Measurements from ENCODE around the gene CNTN2. TPM values are rescaled to one million over a fixed set of nuclear protein-coding genes. Genes with fewer than 3 reads are reported as not detected.

Gene CNTN2
- total and polyA plus RNA-seq, 2 of the 4 experiments (the other 2 are of a cell fraction): not detected

DNA sequence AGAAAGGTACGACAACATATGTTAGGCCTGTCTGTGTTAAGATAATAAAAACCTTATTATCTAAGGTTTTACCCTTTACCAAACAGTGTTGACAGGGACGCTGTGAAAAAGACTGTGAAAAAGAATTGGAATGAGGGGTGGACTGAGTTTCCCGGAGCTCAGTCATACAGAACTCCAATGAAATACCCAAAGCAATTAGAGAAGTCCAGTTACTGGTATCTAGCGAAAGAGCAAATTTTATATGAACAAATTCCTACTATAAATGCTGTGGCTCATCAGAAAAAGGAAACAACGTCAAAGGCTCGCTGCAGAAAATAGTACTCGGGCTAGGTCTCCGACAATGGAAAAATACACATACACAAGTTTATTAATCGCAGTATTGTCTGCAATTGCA, 79.5 kb downstream of the CNTN2 start:
- H3K18ac ChIP-seq (ENCODE audit: low read depth, low read length): no peak overlapping the region
- ATAC-seq (ENCODE audit: low read depth) (peak; percentile 15), DNase-seq (no peak)
- H4K91ac ChIP-seq (ENCODE audit: insufficient read depth, low read depth, low read length): no peak overlapping the region
- peak overlapping the region; percentile 1; the same call in 1 of the 2 replicates for H3K27ac ChIP-seq (ENCODE audit: insufficient read depth, low read length)
- peak overlapping the region; percentile 37 for H3K4me3 ChIP-seq (ENCODE audit: insufficient read depth, low read depth, low read length)
- peaks cover 8 to 31% of the 10 kb centered on the region in 2 experiments; a peak in 3 of 4 replicates for H3K79me1 ChIP-seq (ENCODE audit: low read depth in 1 of 2, low read length in 2 of 2)
- dilution Hi-C loops (cut with HindIII; ENCODE audit: low sequenced_read_pairs, unreplicated experiment): no loop called here
- ChIA-PET POLR2A (ENCODE audit: unreplicated experiment) (no interaction called here), CTCF (interaction anchor here (0.6 to 1.8 kb wide), 6 partner anchors 18 to 784 kb away, joined by 3 to 6 read pairs (median 4); no protein-coding TSS in a partner anchor)
- H3K36me3 ChIP-seq (ENCODE audit: control insufficient read depth, insufficient read depth, low read length): no peaks in the 10 kb centered on the region
- no peaks in the 10 kb centered on the region for H3K27me3 ChIP-seq (ENCODE audit: control insufficient read depth, insufficient read depth, low read length)
- peak overlapping the region; percentile 6; the same call in 1 of the 2 replicates for H2BK120ac ChIP-seq (ENCODE audit: low read depth, low read length)
- 0 out of 2 replicates have a peak overlapping the region, but pooled peaks have one; percentile 12 for H3K4ac ChIP-seq (ENCODE audit: low read depth, low read length)
- 61% methylated on average over 2 of the region's 9 CpGs; no CpG with 5 or more reads in 1 of the 2 experiments for WGBS, 2 experiments (ENCODE audit: extremely low coverage in 2 of 2, insufficient read length in 1 of 2)
- H2BK15ac ChIP-seq (ENCODE audit: low read depth, low read length): no peak overlapping the region
- TF ChIP-seq BHLHE40 (IDR thresholded peaks at IDR 0.05; ENCODE audit: low read depth, low read length): no peak
- TF ChIP-seq, protein P1, sequence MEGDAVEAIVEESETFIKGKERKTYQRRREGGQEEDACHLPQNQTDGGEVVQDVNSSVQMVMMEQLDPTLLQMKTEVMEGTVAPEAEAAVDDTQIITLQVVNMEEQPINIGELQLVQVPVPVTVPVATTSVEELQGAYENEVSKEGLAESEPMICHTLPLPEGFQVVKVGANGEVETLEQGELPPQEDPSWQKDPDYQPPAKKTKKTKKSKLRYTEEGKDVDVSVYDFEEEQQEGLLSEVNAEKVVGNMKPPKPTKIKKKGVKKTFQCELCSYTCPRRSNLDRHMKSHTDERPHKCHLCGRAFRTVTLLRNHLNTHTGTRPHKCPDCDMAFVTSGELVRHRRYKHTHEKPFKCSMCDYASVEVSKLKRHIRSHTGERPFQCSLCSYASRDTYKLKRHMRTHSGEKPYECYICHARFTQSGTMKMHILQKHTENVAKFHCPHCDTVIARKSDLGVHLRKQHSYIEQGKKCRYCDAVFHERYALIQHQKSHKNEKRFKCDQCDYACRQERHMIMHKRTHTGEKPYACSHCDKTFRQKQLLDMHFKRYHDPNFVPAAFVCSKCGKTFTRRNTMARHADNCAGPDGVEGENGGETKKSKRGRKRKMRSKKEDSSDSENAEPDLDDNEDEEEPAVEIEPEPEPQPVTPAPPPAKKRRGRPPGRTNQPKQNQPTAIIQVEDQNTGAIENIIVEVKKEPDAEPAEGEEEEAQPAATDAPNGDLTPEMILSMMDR (conservative IDR thresholded peaks at IDR 0.05; ENCODE audit: low read depth, low read length): no peak
- no peak for TF ChIP-seq NFE2L2 (IDR thresholded peaks at IDR 0.05; ENCODE audit: low read depth, low read length)
- TF ChIP-seq, protein P2, sequence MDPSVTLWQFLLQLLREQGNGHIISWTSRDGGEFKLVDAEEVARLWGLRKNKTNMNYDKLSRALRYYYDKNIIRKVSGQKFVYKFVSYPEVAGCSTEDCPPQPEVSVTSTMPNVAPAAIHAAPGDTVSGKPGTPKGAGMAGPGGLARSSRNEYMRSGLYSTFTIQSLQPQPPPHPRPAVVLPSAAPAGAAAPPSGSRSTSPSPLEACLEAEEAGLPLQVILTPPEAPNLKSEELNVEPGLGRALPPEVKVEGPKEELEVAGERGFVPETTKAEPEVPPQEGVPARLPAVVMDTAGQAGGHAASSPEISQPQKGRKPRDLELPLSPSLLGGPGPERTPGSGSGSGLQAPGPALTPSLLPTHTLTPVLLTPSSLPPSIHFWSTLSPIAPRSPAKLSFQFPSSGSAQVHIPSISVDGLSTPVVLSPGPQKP (IDR thresholded peaks at IDR 0.05; ENCODE audit: borderline replicate concordance, low read depth, low read length): no peak
- TF ChIP-seq MAZ (IDR thresholded peaks at IDR 0.05; ENCODE audit: borderline replicate concordance, low read depth, low read length): no peak
- no peak for TF ChIP-seq MAFK (IDR thresholded peaks at IDR 0.05; ENCODE audit: low read depth, low read length)
- no peak for TF ChIP-seq RCOR1 (IDR thresholded peaks at IDR 0.05; ENCODE audit: insufficient replicate concordance, low read length)
- no peak for TF ChIP-seq CHD1 (IDR thresholded peaks at IDR 0.05; ENCODE audit: low read depth, low read length)
- TF ChIP-seq USF2 (IDR thresholded peaks at IDR 0.05; ENCODE audit: low read depth, low read length): no peak
- TF ChIP-seq CEBPB (IDR thresholded peaks at IDR 0.05; ENCODE audit: low read depth, low read length): no peak
- peak overlapping the region; percentile 86 for H2AFZ ChIP-seq (replicated peaks; ENCODE audit: low read length, poor library complexity)
- no peak overlapping the region; the same call in 1 of the 2 replicates for H2BK20ac ChIP-seq (ENCODE audit: low read depth, low read length)
- H3K4me1 ChIP-seq (ENCODE audit: control insufficient read depth, insufficient read depth, low read length): peaks cover 2% of the 10 kb centered on the region; the same call in 1 of the 2 replicates
- peak overlapping the region; percentile 11; the same call in 1 of the 2 replicates for H4K5ac ChIP-seq (ENCODE audit: low read depth, low read length)
- in situ Hi-C loops (cut with MboI; ENCODE audit: low sequenced_read_pairs): no loop called here
- H3K23ac ChIP-seq (ENCODE audit: low read depth, low read length): peak overlapping the region; percentile 6; the same call in 1 of the 2 replicates
- no peaks in the 10 kb centered on the region for H3K9me1 ChIP-seq (ENCODE audit: insufficient read depth, low read length)
- peak overlapping the region; percentile 33; the same call in 1 of the 2 replicates for H3K9ac ChIP-seq (ENCODE audit: low read depth, low read length)
- peak overlapping the region; percentile 43 for H3K4me2 ChIP-seq (ENCODE audit: low read depth, low read length)
- no TSS peak for BruUV-seq (replicated peaks)
- intact Hi-C loops (cut with micrococcal nuclease): loop anchor here (1.0 kb wide), 5 partner anchors 19 to 133 kb away; partner anchors contain the start of genes DSTYK and TMCC2
- H2AK5ac ChIP-seq (ENCODE audit: low read depth, low read length): no peak overlapping the region
- H2AK9ac ChIP-seq (replicated peaks; ENCODE audit: low read depth, low read length, poor library complexity): no peak overlapping the region
- no peaks in the 10 kb centered on the region for H4K20me1 ChIP-seq (ENCODE audit: insufficient read depth, low read length)
- 0 out of 2 replicates have a peak overlapping the region, but pooled peaks have one; percentile 6 for H3K14ac ChIP-seq (replicated peaks; ENCODE audit: low read depth, low read length)
- peak overlapping the region; percentile 60 for H3K56ac ChIP-seq (ENCODE audit: extremely low read depth, insufficient read depth, low read length)
- peak overlapping the region; percentile 28 to 82 for H4K8ac ChIP-seq (ENCODE audit: low read depth in 2 of 2, low read length in 2 of 2)
- H3K9me3 ChIP-seq (ENCODE audit: control insufficient read depth, insufficient read depth, low read length): no peaks in the 10 kb centered on the region
- H2BK5ac ChIP-seq (ENCODE audit: low read depth, low read length, poor library complexity, severe bottlenecking): peak overlapping the region; percentile 64
